Gastrocnemius medialis (tissue), 4 donors: Measurements from ENCODE around the gene KRTAP4-9. TPM values are rescaled to one million over a fixed set of nuclear protein-coding genes. Genes with fewer than 3 reads are reported as not detected.
"Not testable (repeated sequence)": the region's sequence is repeated elsewhere in the genome, so short reads cannot be mapped to it uniquely, and the experiment has no call there.

Source experiments
- ATAC-seq, 2 donors: fragments of 150-250 bp; one replicate each; pipeline ENCODE4 v1.9.1; 2016
- DNase-seq, 2 donors: peaks; one replicate each; pipeline ENCODE4 v3.0.0-alpha.2; 2019
- H3K27ac ChIP-seq, 4 donors: fragments of 200-600 bp; sonication (generic); 1 replicate in 1 of 4; 2 replicates in 3 of 4; pipeline ENCODE4 v1.5.1; 2016 to 2018; ENCODE audit warnings: mild to moderate bottlenecking in 2 of 4, moderate library complexity in 1 of 4
- H3K27me3 ChIP-seq, 3 donors: fragments of 200-600 bp; sonication (generic) in 2 of 3; 1 replicate in 1 of 3; 2 replicates in 2 of 3; pipeline versions ENCODE4 v1.5.1 to v1.6.0; 2016 to 2019; ENCODE audit warnings: mild to moderate bottlenecking in 1 of 3, moderate library complexity in 1 of 3
- H3K36me3 ChIP-seq, 2 donors: fragments of 200-600 bp; sonication (generic) in 1 of 2; one replicate each; pipeline ENCODE4 v1.5.1; 2017 to 2018
- H3K4me1 ChIP-seq, 2 donors: fragments of 200-600 bp; sonication (generic) in 1 of 2; one replicate each; pipeline ENCODE4 v1.5.1; 2016 to 2017; ENCODE audit warnings: mild to moderate bottlenecking in 2 of 2
- H3K4me3 ChIP-seq, 4 donors: fragments of 200-600 bp; sonication (generic) in 3 of 4; 1 replicate in 1 of 4; 2 replicates in 3 of 4; pipeline ENCODE4 v1.5.1; 2016 to 2019; ENCODE audit warnings: mild to moderate bottlenecking in 2 of 4
- H3K9me3 ChIP-seq, 3 donors: fragments of 200-600 bp; sonication (generic) in 2 of 3; 1 replicate in 1 of 3; 2 replicates in 2 of 3; pipeline ENCODE4 v1.5.1; 2016 to 2019
- POLR2A ChIP-seq, 2 donors: fragments of 450-650 bp; IDR thresholded peaks; one replicate each; pipeline ENCODE4 v1.6.1; 2017; ENCODE audit warnings: antibody characterized with exemption in 2 of 2, mild to moderate bottlenecking in 2 of 2, moderate library complexity in 2 of 2
- in situ Hi-C, 4 donors: fragments of 200-750 bp; cut with MboI; loops; one replicate each; pipeline versions ENCODE4 v1.15.0 to v1.8.0; 2017; ENCODE audit warnings: low sequenced_read_pairs in 4 of 4
- intact Hi-C: fragments of 100-400 bp; cut with DNase I; formaldehyde crosslinking; loops from one replicate; pipeline ENCODE4 v1.15.1; 2023; ENCODE audit warnings: low total_unique reads
- total RNA-seq, 4 donors: library from RNA; depleted of rRNA; stranded (reverse); fragments of >200 nt; gene quantifications; one replicate each; pipeline versions ENCODE4 v1.1.0 to v1.2.3, GENCODE V29; 2016
- TF ChIP-seq, protein P1 (sequence below), 5 experiments: fragments of 450-650 bp in 3 of 5; fragments of 200-600 bp in 2 of 5; sonication (generic) in 2 of 5; IDR thresholded peaks in 4 of 5; conservative IDR thresholded peaks in 1 of 5; 1 replicate in 4 of 5; 2 replicates in 1 of 5; pipeline ENCODE4 v1.5.1; 2016 to 2019; ENCODE audit warnings: antibody characterized with exemption in 5 of 5, mild to moderate bottlenecking in 3 of 5, moderate library complexity in 3 of 5

Gene KRTAP4-9
- total RNA-seq, 4 donors from 2014 or later = not detected

DNA sequence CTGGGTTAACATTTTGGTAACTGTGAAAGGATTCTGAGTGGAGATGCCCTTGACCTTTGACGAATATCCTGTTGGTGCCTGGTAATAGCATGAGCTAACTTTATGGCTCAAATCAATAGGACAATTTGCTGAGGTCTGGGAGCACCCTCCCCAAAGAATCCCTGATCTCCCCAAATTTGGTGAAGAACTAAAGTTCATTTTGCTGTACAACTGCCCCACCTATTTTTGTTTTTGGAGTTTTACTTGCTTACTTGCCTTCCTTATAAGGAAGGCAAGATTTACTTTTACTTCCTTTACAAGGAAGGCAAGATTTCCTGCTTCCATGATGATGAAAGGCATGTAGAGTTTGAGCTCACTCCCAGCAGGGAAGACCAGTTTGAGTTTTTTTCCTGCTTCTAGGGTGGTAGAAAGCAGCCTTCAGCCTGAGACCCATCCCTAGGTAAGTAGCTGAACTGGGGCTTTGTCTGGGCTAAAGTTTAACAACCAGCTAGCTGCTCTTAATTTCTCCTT lies 2.8 kb downstream of the KRTAP4-9 start:
- Histone ChIP-seq H3K9me3 (no peaks in the 10 kb centered on the region), H3K27ac (no peak overlapping the region), H3K27me3 (peaks cover 0 to 8% (median 0%) of the 10 kb centered on the region in 3 donors), H3K36me3 (no peaks in the 10 kb centered on the region), H3K4me3 (no peak overlapping the region), H3K4me1 (no peaks in the 10 kb centered on the region)
- in situ Hi-C loops = no loop called here
- TF ChIP-seq POLR2A (IDR thresholded peaks at IDR 0.05) = no peak
- TF ChIP-seq, protein P1, sequence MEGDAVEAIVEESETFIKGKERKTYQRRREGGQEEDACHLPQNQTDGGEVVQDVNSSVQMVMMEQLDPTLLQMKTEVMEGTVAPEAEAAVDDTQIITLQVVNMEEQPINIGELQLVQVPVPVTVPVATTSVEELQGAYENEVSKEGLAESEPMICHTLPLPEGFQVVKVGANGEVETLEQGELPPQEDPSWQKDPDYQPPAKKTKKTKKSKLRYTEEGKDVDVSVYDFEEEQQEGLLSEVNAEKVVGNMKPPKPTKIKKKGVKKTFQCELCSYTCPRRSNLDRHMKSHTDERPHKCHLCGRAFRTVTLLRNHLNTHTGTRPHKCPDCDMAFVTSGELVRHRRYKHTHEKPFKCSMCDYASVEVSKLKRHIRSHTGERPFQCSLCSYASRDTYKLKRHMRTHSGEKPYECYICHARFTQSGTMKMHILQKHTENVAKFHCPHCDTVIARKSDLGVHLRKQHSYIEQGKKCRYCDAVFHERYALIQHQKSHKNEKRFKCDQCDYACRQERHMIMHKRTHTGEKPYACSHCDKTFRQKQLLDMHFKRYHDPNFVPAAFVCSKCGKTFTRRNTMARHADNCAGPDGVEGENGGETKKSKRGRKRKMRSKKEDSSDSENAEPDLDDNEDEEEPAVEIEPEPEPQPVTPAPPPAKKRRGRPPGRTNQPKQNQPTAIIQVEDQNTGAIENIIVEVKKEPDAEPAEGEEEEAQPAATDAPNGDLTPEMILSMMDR (IDR thresholded peaks at IDR 0.05 in 4 of 5, conservative IDR thresholded peaks at IDR 0.05 in 1 of 5) = no peak
- no peak for ATAC-seq
- intact Hi-C loops = no loop called here
- DNase-seq = no peak

DNA sequence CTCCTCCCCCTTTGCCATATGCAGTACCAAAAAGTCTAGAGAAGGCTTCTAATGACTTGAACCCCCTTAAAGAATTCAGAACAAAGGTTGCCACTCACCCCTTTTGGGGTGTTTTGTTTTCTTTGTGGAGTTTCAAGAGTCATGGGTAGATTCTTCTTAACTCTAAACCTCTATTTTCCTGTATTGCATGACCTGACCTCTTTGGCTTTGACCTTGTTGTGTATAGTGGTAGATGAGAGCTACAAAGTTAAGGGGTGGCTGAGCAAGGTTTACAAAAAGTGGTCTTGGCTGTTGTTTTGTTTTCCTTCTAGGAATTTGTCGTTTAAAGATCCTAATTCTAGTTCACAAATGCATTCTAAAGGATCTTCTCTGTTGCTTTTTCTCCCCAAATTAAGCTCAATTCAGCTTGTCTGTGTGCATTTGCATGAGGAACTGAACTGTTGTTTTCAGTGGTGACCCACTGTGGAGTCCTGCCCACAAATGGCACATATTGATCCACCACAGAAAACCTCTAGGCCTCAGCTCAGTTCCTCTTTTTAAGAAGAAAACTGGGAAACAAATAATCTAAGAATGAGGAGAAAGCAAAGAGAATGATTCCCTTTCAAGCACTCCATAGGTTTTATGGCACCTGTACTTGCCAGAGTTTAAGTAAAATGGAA lies 3.7 kb downstream of the KRTAP4-9 start:
- H3K4me3 ChIP-seq, H3K9me3 ChIP-seq, in situ Hi-C loops, ATAC-seq, intact Hi-C loops, DNase-seq, H3K27me3 ChIP-seq, H3K36me3 ChIP-seq, H3K27ac ChIP-seq, H3K4me1 ChIP-seq: not testable (repeated sequence)

DNA sequence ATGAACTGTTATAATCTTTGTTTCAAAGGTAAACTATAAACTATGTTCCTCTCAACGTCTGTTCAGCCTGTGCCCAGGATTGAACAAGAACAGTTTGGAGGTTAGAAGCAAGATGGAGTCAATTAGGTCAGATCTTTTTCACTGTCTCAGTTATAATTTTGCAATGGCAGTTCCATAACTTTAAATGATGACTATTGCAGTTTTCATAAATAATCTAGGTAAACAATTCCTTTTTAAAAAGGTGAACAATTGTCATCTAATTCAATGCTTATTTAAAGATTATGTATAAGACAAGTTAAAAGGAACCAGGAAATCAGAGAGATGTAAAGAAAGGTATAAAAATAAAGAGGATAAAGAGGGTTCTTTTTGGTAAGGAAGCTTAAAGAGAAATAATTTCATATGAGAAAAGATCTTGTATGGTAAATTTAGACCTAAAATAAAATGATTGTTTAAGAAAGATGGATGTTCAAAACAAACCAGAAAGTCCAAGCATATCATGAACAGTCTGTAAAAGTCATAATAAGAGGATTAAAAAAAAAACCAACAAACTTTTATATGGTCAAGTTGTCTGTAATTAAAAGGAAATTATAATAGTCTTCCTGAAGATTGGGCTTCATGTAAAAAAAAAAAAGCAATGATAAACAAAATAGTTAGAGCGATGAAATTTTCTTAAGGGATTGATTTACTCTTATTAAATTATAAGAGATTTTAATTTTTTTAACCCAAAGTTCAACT lies 6.1 kb downstream of the KRTAP4-9 start:
- no peak overlapping the region for H3K4me3 ChIP-seq
- peaks cover 0 to 5% (median 0%) of the 10 kb centered on the region in 3 donors for H3K27me3 ChIP-seq
- H3K27ac ChIP-seq = no peak overlapping the region
- no peaks in the 10 kb centered on the region for H3K36me3 ChIP-seq
- intact Hi-C loops (no loop called here), in situ Hi-C loops (no loop called here)
- H3K9me3 ChIP-seq = no peaks in the 10 kb centered on the region
- DNase-seq (no peak), ATAC-seq (no peak)
- no peaks in the 10 kb centered on the region for H3K4me1 ChIP-seq
- TF ChIP-seq, protein P1 (IDR thresholded peaks at IDR 0.05 in 4 of 5, conservative IDR thresholded peaks at IDR 0.05 in 1 of 5) = no peak
- no peak for TF ChIP-seq POLR2A (IDR thresholded peaks at IDR 0.05)

DNA sequence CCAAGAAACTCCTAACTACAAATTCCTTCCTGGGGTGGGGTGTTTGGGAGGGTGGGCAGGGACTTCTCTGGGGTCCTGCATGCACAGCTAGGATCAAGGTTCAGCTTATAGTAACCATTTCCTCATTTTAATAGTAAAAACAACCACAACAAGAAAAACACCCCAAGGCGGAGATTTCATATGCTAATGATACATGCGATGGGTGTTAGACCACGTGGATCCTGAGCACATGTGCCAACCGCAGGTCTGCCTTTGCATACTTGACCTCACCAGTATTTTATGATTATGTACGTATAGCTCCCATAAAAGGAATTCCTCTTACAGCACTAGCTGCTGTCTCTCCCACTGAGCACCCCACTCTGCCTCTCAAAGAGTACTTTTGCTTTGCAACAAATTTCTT lies 11.1 kb downstream of the KRTAP4-9 start:
- Histone ChIP-seq H3K27ac (no peak overlapping the region), H3K4me1 (no peaks in the 10 kb centered on the region), H3K4me3 (no peak overlapping the region), H3K27me3 (peaks cover 0 to 2% (median 2%) of the 10 kb centered on the region in 3 donors), H3K9me3 (no peaks in the 10 kb centered on the region), H3K36me3 (no peaks in the 10 kb centered on the region)
- in situ Hi-C loops = no loop called here
- no peak for DNase-seq
- TF ChIP-seq POLR2A (IDR thresholded peaks at IDR 0.05) = no peak
- intact Hi-C loops = no loop called here
- no peak for ATAC-seq

DNA sequence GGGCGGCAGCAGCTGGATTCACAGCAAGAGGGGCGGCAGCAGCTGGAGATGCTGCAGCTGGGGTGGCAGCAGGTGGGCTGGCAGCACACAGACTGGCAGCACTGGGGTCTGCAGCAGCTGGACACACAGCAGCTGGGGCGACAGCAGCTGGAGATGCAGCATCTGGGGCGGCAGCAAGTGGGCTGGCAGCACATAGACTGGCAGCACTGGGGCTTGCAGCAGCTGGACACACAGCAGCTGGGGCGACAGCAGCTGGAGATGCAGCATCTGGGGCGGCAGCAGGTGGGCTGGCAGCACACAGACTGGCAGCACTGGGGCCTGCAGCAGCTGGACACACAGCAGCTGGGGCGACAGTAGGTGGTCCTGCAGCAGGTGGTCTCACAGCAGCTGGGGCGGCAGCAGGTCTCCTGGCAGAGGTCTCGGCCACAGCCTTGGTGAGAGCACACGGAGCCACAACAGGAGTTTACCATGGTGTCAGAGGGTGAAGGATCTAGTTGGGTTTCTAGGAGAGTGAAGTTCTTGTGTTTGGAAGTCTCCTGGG lies 12.7 kb downstream of the KRTAP4-9 start, which contains the start of gene KRTAP4-11:
KRTAP4-11 (minus strand) TSS at position 528 of the 541 bp plus-strand sequence; CDS start at position 470, 58 bp downstream.
- ATAC-seq, H3K4me3 ChIP-seq, H3K9me3 ChIP-seq, intact Hi-C loops, H3K27me3 ChIP-seq, H3K36me3 ChIP-seq, in situ Hi-C loops, H3K27ac ChIP-seq, H3K4me1 ChIP-seq, DNase-seq: not testable (repeated sequence)

DNA sequence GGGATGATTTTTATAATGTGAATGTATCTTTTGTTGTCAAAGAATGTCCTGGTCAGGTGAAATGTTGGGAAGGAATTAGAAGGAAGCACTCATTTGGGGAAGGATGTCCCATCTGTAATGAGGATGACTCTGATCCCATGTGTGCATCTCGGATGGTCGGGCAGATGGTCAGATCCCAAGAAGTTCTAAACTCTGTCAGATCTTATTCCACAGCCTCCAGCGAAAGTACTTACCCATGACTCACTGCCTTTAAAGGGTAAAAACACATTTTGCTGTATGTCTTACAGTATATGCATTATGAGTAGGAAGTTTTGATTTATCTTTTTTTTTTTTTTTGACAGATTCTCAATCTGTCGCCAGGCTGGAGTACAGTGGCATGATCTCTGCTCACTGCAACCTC lies 13.5 kb downstream of the KRTAP4-9 start:
- no peaks in the 10 kb centered on the region for H3K36me3 ChIP-seq
- in situ Hi-C loops = no loop called here
- H3K9me3 ChIP-seq = no peaks in the 10 kb centered on the region
- no peak for DNase-seq
- ATAC-seq = no peak
- TF ChIP-seq, protein P1 (IDR thresholded peaks at IDR 0.05 in 4 of 5, conservative IDR thresholded peaks at IDR 0.05 in 1 of 5) = no peak
- TF ChIP-seq POLR2A (IDR thresholded peaks at IDR 0.05) = no peak
- peaks cover 0 to 2% (median 2%) of the 10 kb centered on the region in 3 donors for H3K27me3 ChIP-seq
- no peak overlapping the region for H3K27ac ChIP-seq
- no peak overlapping the region for H3K4me3 ChIP-seq
- H3K4me1 ChIP-seq = no peaks in the 10 kb centered on the region
- intact Hi-C loops = no loop called here

DNA sequence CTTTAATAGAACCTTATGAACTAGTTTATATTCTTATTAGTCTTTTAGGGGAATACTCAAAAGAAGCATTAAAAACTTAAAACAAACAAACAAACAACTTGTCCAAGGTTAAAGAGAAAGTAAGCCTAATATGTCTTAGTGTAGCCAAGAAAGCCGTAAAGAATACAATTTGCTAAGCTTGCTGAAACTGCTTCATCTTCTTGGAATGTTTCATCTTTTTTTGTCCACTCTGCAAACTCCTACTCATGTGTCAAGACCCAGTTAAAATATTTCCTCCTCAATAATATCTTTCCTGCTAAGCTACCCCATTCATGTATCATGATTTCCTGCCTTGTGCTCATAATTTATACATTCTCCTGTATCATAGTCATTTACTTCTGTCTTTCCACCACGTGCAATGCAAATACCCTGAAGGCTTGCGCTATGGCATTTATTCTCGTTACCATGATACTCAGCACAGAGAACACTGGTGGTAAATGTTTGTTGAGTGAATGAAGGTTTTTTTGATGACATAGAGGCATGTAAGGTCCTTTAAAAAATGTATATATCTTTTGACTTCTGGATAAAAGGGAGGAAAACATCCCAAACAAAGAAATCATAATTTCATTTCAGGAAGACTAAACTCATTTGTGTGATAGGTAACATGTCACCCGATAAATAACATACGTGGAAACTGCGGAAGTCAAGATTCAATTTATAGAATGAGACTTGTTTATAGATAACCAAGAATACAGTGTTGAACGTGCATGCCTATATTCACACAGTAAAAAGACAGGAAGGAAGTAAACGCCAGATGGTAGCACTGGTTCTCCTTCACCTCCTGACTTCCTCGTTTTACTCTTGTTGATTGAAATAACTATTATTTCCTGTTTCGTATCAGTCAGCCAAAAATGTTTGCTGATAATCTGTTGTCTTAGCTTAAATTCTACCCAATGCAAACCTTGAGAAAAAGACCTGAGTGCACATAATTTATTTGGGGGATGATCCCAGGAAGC lies 14.8 kb downstream of the KRTAP4-9 start:
- intact Hi-C loops, DNase-seq, H3K27me3 ChIP-seq, H3K4me1 ChIP-seq, H3K36me3 ChIP-seq, H3K27ac ChIP-seq, ATAC-seq, H3K9me3 ChIP-seq, in situ Hi-C loops, H3K4me3 ChIP-seq: not testable (repeated sequence)
